HEK293T (cell line): ENCODE results near the gene CRYL1.

Source experiments
- CTCF ChIA-PET: fragments of 350-600 bp; formaldehyde crosslinking; extraction: SDS; loops from one replicate; lab custom pipeline; 2021; ENCODE audit warnings: antibody characterized with exemption, inconsistent platforms; lab: Yijun Ruan, JAX
- POLR2A ChIA-PET: fragments of 350-600 bp; formaldehyde crosslinking; extraction: SDS; loops from one replicate; lab custom pipeline; 2020; ENCODE audit warnings: antibody characterized with exemption, inconsistent platforms; lab: Yijun Ruan, JAX
- DNase-seq: peaks from one replicate; pipeline ENCODE4 v3.0.0; 2012; ENCODE audit warnings: mixed read lengths; ENCODE audit errors: extremely low spot score
- ARNT ChIP-seq: fragments of 450-650 bp; IDR thresholded peaks from 2 replicates; pipeline ENCODE4 v1.6.1; 2017; ENCODE audit warnings: mild to moderate bottlenecking
- BHLHE40 ChIP-seq: fragments of 450-650 bp; IDR thresholded peaks from 2 replicates; pipeline ENCODE4 v1.6.1; 2016; ENCODE audit warnings: mild to moderate bottlenecking, moderate library complexity, borderline replicate concordance
- CTBP1 ChIP-seq: fragments of 450-650 bp; IDR thresholded peaks from 2 replicates; pipeline ENCODE4 v1.6.1; 2016; ENCODE audit warnings: borderline replicate concordance
- ELF4 ChIP-seq: fragments of 450-650 bp; IDR thresholded peaks from 2 replicates; pipeline ENCODE4 v1.6.1; 2017; ENCODE audit warnings: antibody characterized with exemption
- FOXA1 ChIP-seq: fragments of 450-650 bp; IDR thresholded peaks from 2 replicates; pipeline ENCODE4 v1.6.1; 2016; ENCODE audit warnings: mild to moderate bottlenecking
- FOXK2 ChIP-seq: fragments of 450-650 bp; IDR thresholded peaks from 2 replicates; pipeline ENCODE4 v1.6.1; 2016; ENCODE audit warnings: mild to moderate bottlenecking
- FOXM1 ChIP-seq: fragments of 450-650 bp; IDR thresholded peaks from 2 replicates; pipeline ENCODE4 v1.6.1; 2017; ENCODE audit warnings: mild to moderate bottlenecking, borderline replicate concordance
- HDGF ChIP-seq: fragments of 450-650 bp; IDR thresholded peaks from 2 replicates; pipeline ENCODE4 v1.6.1; 2017; ENCODE audit warnings: antibody characterized with exemption, borderline replicate concordance
- L3MBTL2 ChIP-seq: fragments of 450-650 bp; conservative IDR thresholded peaks from 2 replicates; pipeline ENCODE4 v1.6.1; 2016; ENCODE audit warnings: mild to moderate bottlenecking
- LEF1 ChIP-seq: fragments of 450-650 bp; IDR thresholded peaks from 2 replicates; pipeline ENCODE4 v1.6.1; 2017; ENCODE audit warnings: mild to moderate bottlenecking, borderline replicate concordance
- NFRKB ChIP-seq: fragments of 450-650 bp; IDR thresholded peaks from 2 replicates; pipeline ENCODE4 v1.6.1; 2016; ENCODE audit warnings: mild to moderate bottlenecking, moderate library complexity
- PKNOX1 ChIP-seq: fragments of 450-650 bp; IDR thresholded peaks from 2 replicates; pipeline ENCODE4 v1.6.1; 2016
- SP1 ChIP-seq: fragments of 450-650 bp; IDR thresholded peaks from 2 replicates; pipeline ENCODE4 v1.6.1; 2017
- SUZ12 ChIP-seq: fragments of 450-650 bp; IDR thresholded peaks from 2 replicates; pipeline ENCODE4 v1.6.1; 2016; ENCODE audit warnings: mild to moderate bottlenecking
- TARDBP ChIP-seq: fragments of 450-650 bp; IDR thresholded peaks from 2 replicates; pipeline ENCODE4 v1.6.1; 2016
- ZNF384 ChIP-seq: fragments of 450-650 bp; IDR thresholded peaks from 2 replicates; pipeline ENCODE4 v1.6.1; 2016

The CRYL1 gene

DNA sequence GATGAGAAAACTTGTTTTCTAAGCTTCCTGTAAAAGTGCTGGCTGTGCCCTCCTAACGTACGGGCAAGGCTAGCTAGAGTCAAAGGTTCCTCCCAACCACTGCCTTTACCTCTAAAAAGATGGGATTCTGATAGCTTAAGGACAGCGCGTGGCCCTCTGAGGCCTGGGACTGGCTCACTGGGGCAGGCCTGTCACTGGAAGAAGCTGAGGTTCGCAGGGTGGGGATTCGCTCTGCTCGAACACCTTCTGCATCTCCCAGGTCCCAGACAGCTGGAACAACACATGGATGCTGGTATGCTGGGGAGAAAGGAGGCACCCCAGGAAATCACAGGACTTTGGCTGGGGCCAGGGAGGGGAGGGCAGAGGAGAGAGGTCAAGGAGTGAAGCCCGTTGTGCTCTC is 53.1 kb downstream of the CRYL1 start:
- no peak for DNase-seq
- CTCF ChIA-PET: no interaction called here
- POLR2A ChIA-PET: no interaction called here
- no peak for TF ChIP-seq L3MBTL2
- no peak for TF ChIP-seq TARDBP
- TF ChIP-seq FOXA1: no peak
- no peak for TF ChIP-seq PKNOX1
- no peak for TF ChIP-seq SP1
- TF ChIP-seq ARNT: no peak
- no peak for TF ChIP-seq FOXK2

- ChIA-PET CTCF (interaction anchor here (1.1 kb wide), 1 partner anchor 9 kb away, joined by 6 read pairs; no protein-coding TSS in a partner anchor), POLR2A (no interaction called here)
- TF ChIP-seq ZNF384: no peak
- TF ChIP-seq PKNOX1: no peak
- no peak for TF ChIP-seq SP1
- TF ChIP-seq BHLHE40: no peak
- TF ChIP-seq FOXA1: no peak
- no peak for TF ChIP-seq ARNT
- TF ChIP-seq ELF4: no peak
- no peak for TF ChIP-seq FOXK2
- TF ChIP-seq CTBP1: no peak
- no peak for TF ChIP-seq SUZ12
- no peak for TF ChIP-seq NFRKB
- no peak for DNase-seq
Measured at GRCh38 chr13:20470136-20470535, 55.5 kb downstream of the CRYL1 start.

- POLR2A ChIA-PET: no interaction called here
- TF ChIP-seq TARDBP: no peak
- TF ChIP-seq FOXM1: no peak
- no peak for TF ChIP-seq LEF1
- no peak for TF ChIP-seq BHLHE40
- CTCF ChIA-PET: no interaction called here
- DNase-seq: no peak
Measured at GRCh38 chr13:20466371-20466770, 59.3 kb downstream of the CRYL1 start.

GRCh38 chr13:20465218-20465879 is 60.3 kb downstream of the CRYL1 start:
- CTCF ChIA-PET: no interaction called here
- TF ChIP-seq SP1 (no peak), HDGF (no peak), SUZ12 (no peak), ELF4 (no peak), TARDBP (no peak), FOXM1 (no peak), PKNOX1 (no peak), BHLHE40 (no peak), ARNT (no peak), ZNF384 (no peak), NFRKB (no peak), CTBP1 (no peak), FOXA1 (no peak), LEF1 (no peak), L3MBTL2 (no peak), FOXK2 (no peak)
- POLR2A ChIA-PET: no interaction called here
- DNase-seq: no peak

DNA sequence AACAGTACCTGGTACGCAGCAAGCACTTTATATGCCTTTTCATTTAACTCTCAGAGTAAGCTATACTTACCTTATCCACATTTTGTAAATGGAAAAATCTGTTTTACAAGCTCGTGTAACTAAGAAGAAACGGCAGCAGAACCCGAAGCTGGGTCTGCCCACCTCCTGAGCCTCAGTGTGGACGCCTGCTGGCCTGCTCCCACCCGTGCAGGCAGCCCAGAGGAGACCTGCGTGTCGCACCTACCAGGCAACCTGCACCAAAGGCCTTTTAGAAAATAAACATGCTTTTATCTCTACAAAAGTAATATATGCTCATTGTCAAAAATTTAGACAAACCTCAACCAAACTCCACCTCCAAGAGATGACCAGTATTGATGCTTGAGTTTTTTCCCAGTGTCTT is 62.7 kb downstream of the CRYL1 start:
- CTCF ChIA-PET: no interaction called here
- POLR2A ChIA-PET: no interaction called here
- DNase-seq: no peak
- no peak for TF ChIP-seq SUZ12
- no peak for TF ChIP-seq ARNT
- TF ChIP-seq NFRKB: no peak
- TF ChIP-seq ZNF384: no peak
- no peak for TF ChIP-seq L3MBTL2
- TF ChIP-seq TARDBP: no peak
- TF ChIP-seq FOXM1: no peak
- no peak for TF ChIP-seq FOXA1

DNA sequence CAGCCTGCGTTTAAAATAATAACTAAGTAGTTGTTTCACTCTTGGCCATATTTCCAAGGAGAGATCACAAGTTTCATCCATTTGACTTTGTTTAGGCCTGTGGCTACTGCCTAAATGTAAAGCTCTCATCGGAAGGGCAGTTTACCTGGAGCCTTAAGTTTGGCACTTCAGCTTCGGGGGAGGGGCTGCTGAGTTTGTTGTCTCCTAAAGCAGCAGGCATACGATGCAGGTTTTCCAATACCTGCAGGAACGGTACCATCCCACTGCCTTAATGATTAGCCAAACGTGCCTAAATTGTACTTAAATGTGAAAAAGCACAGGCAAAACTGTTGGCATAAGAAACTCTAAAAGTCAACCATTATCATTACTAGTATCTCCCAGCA is 63.1 kb downstream of the CRYL1 start:
- DNase-seq: no peak
- ChIA-PET POLR2A (no interaction called here), CTCF (no interaction called here)
- no peak for TF ChIP-seq ARNT
- no peak for TF ChIP-seq L3MBTL2
- no peak for TF ChIP-seq ZNF384
- TF ChIP-seq HDGF: no peak
- TF ChIP-seq FOXK2: no peak
- no peak for TF ChIP-seq SP1
- TF ChIP-seq FOXM1: no peak
- TF ChIP-seq PKNOX1: no peak
- no peak for TF ChIP-seq ELF4
- no peak for TF ChIP-seq SUZ12
- TF ChIP-seq LEF1: no peak
- TF ChIP-seq FOXA1: no peak
- no peak for TF ChIP-seq NFRKB
- no peak for TF ChIP-seq TARDBP
- no peak for TF ChIP-seq BHLHE40
- TF ChIP-seq CTBP1: no peak
